ENCODE measurements around the gene HMCN1.

DNA sequence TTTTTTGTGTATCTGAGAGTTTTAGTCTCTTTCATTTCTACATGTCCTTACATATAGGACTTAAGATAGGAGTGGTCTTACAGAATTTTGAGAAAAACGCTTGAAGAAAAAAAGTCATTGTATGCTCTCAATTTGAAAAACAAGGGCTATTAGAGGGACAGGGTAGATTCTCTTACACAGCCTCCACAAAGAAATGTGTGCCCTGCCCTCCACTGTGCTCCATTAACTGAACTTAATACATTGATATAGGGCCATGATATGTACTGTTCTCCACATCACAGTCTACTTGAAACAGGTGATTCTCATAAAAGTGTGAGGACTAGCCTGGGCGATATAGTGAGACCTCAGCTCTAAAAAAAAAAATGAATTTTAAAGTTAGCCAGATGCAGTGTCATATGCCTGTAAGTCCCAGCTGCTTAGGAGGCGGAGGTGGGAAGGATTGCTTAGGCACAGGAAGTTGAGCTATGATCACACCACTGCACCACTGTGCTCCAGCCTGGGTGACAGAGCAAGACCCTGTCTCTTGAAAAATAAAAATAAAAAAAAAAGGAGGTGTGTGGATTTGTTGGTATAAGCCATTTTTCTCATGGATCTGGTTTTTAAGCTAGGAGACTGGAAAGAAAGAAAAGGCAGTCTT is 77.0 kb downstream of the HMCN1 start:
- TF ChIP-seq, protein P1, sequence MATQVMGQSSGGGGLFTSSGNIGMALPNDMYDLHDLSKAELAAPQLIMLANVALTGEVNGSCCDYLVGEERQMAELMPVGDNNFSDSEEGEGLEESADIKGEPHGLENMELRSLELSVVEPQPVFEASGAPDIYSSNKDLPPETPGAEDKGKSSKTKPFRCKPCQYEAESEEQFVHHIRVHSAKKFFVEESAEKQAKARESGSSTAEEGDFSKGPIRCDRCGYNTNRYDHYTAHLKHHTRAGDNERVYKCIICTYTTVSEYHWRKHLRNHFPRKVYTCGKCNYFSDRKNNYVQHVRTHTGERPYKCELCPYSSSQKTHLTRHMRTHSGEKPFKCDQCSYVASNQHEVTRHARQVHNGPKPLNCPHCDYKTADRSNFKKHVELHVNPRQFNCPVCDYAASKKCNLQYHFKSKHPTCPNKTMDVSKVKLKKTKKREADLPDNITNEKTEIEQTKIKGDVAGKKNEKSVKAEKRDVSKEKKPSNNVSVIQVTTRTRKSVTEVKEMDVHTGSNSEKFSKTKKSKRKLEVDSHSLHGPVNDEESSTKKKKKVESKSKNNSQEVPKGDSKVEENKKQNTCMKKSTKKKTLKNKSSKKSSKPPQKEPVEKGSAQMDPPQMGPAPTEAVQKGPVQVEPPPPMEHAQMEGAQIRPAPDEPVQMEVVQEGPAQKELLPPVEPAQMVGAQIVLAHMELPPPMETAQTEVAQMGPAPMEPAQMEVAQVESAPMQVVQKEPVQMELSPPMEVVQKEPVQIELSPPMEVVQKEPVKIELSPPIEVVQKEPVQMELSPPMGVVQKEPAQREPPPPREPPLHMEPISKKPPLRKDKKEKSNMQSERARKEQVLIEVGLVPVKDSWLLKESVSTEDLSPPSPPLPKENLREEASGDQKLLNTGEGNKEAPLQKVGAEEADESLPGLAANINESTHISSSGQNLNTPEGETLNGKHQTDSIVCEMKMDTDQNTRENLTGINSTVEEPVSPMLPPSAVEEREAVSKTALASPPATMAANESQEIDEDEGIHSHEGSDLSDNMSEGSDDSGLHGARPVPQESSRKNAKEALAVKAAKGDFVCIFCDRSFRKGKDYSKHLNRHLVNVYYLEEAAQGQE (IDR thresholded peaks at IDR 0.05; ENCODE audit: low read depth, low read length), result no peak
- TF ChIP-seq, protein P2, sequence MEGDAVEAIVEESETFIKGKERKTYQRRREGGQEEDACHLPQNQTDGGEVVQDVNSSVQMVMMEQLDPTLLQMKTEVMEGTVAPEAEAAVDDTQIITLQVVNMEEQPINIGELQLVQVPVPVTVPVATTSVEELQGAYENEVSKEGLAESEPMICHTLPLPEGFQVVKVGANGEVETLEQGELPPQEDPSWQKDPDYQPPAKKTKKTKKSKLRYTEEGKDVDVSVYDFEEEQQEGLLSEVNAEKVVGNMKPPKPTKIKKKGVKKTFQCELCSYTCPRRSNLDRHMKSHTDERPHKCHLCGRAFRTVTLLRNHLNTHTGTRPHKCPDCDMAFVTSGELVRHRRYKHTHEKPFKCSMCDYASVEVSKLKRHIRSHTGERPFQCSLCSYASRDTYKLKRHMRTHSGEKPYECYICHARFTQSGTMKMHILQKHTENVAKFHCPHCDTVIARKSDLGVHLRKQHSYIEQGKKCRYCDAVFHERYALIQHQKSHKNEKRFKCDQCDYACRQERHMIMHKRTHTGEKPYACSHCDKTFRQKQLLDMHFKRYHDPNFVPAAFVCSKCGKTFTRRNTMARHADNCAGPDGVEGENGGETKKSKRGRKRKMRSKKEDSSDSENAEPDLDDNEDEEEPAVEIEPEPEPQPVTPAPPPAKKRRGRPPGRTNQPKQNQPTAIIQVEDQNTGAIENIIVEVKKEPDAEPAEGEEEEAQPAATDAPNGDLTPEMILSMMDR (IDR thresholded peaks at IDR 0.05), result no peak
- TF ChIP-seq FOXM1 (IDR thresholded peaks at IDR 0.05; ENCODE audit: low read depth) (no peak), POLR2AphosphoS5 (IDR thresholded peaks at IDR 0.05; ENCODE audit: low read depth, low read length) (no peak), NRF1 (IDR thresholded peaks at IDR 0.05; ENCODE audit: low read depth, low read length) (no peak), EZH2phosphoT487 (IDR thresholded peaks at IDR 0.05; ENCODE audit: borderline replicate concordance, low read depth) (no peak), SMC3 (IDR thresholded peaks at IDR 0.05; ENCODE audit: low read depth, low read length) (no peak), ELF1 (IDR thresholded peaks at IDR 0.05) (no peak), MXI1 (IDR thresholded peaks at IDR 0.05; ENCODE audit: low read depth, low read length) (no peak), FOSL2 (IDR thresholded peaks at IDR 0.05; ENCODE audit: borderline replicate concordance, low read depth) (no peak)
- TF ChIP-seq, protein P3, sequence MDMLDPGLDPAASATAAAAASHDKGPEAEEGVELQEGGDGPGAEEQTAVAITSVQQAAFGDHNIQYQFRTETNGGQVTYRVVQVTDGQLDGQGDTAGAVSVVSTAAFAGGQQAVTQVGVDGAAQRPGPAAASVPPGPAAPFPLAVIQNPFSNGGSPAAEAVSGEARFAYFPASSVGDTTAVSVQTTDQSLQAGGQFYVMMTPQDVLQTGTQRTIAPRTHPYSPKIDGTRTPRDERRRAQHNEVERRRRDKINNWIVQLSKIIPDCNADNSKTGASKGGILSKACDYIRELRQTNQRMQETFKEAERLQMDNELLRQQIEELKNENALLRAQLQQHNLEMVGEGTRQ (IDR thresholded peaks at IDR 0.05; ENCODE audit: borderline replicate concordance, low read depth, low read length), result no peak
